Measurements from ENCODE around the gene CACNA1C. TPM values are rescaled to one million over a fixed set of nuclear protein-coding genes. Genes with fewer than 3 reads are reported as not detected.

The CACNA1C gene
- total RNA-seq, 1 donor from 2014 or later = 7.3 TPM

- Histone ChIP-seq H3K4me1 (ENCODE audit: control insufficient read depth in 3 of 3, insufficient read depth in 3 of 3, low read length in 3 of 3) (peaks cover 13 to 27% (median 17%) of the 10 kb centered on the region in 3 donors), H3K27ac (ENCODE audit: low read depth, low read length) (no peak overlapping the region), H3K4me3 (ENCODE audit: low read length in 3 of 3) (no peak overlapping the region), H3K9me3 (ENCODE audit: control insufficient read depth in 3 of 3, low read length in 3 of 3) (no peaks in the 10 kb centered on the region), H3K9ac (ENCODE audit: low read depth in 1 of 3, low read length in 3 of 3) (no peak overlapping the region), H3K36me3 (ENCODE audit: control insufficient read depth in 3 of 3, insufficient read depth in 3 of 3, low read length in 3 of 3) (no peaks in the 10 kb centered on the region), H3K27me3 (ENCODE audit: control insufficient read depth in 3 of 3, insufficient read depth in 3 of 3, low read length in 3 of 3) (peaks cover 0 to 16% (median 15%) of the 10 kb centered on the region in 3 donors)
Measured at GRCh38 chr12:2642896-2643425, 590.2 kb downstream of the CACNA1C start.

- no peaks in the 10 kb centered on the region for H3K36me3 ChIP-seq (ENCODE audit: control insufficient read depth in 3 of 3, insufficient read depth in 3 of 3, low read length in 3 of 3)
- H3K4me3 ChIP-seq (ENCODE audit: low read length in 3 of 3) = no peak overlapping the region
- H3K4me1 ChIP-seq (ENCODE audit: control insufficient read depth in 3 of 3, insufficient read depth in 3 of 3, low read length in 3 of 3) = peaks cover 13 to 27% (median 17%) of the 10 kb centered on the region in 3 donors
- H3K9me3 ChIP-seq (ENCODE audit: control insufficient read depth in 3 of 3, low read length in 3 of 3) = no peaks in the 10 kb centered on the region
- peaks cover 0 to 16% (median 15%) of the 10 kb centered on the region in 3 donors for H3K27me3 ChIP-seq (ENCODE audit: control insufficient read depth in 3 of 3, insufficient read depth in 3 of 3, low read length in 3 of 3)
- H3K9ac ChIP-seq (ENCODE audit: low read depth in 1 of 3, low read length in 3 of 3) = no peak overlapping the region
- no peak overlapping the region for H3K27ac ChIP-seq (ENCODE audit: low read depth, low read length)
Measured at GRCh38 chr12:2643576-2644135, 590.9 kb downstream of the CACNA1C start.

GRCh38 chr12:2644683-2645405 lies 592.1 kb downstream of the CACNA1C start:
- H3K27me3 ChIP-seq (ENCODE audit: control insufficient read depth in 3 of 3, insufficient read depth in 3 of 3, low read length in 3 of 3) = peaks cover 0 to 24% (median 15%) of the 10 kb centered on the region in 3 donors
- H3K4me3 ChIP-seq (ENCODE audit: low read length in 3 of 3) = no peak overlapping the region
- H3K9me3 ChIP-seq (ENCODE audit: control insufficient read depth in 3 of 3, low read length in 3 of 3) = no peaks in the 10 kb centered on the region
- H3K4me1 ChIP-seq (ENCODE audit: control insufficient read depth in 3 of 3, insufficient read depth in 3 of 3, low read length in 3 of 3) = peaks cover 10 to 23% (median 17%) of the 10 kb centered on the region in 3 donors
- H3K9ac ChIP-seq (ENCODE audit: low read depth in 1 of 3, low read length in 3 of 3) = no peak overlapping the region
- H3K36me3 ChIP-seq (ENCODE audit: control insufficient read depth in 3 of 3, insufficient read depth in 3 of 3, low read length in 3 of 3) = no peaks in the 10 kb centered on the region
- no peak overlapping the region for H3K27ac ChIP-seq (ENCODE audit: low read depth, low read length)

GRCh38 chr12:2645460-2645859 lies 592.7 kb downstream of the CACNA1C start:
- peaks cover 0 to 26% (median 18%) of the 10 kb centered on the region in 3 donors for H3K27me3 ChIP-seq (ENCODE audit: control insufficient read depth in 3 of 3, insufficient read depth in 3 of 3, low read length in 3 of 3)
- no peaks in the 10 kb centered on the region for H3K9me3 ChIP-seq (ENCODE audit: control insufficient read depth in 3 of 3, low read length in 3 of 3)
- H3K4me3 ChIP-seq (ENCODE audit: low read length in 3 of 3) = no peak overlapping the region
- no peak overlapping the region for H3K27ac ChIP-seq (ENCODE audit: low read depth, low read length)
- no peaks in the 10 kb centered on the region for H3K36me3 ChIP-seq (ENCODE audit: control insufficient read depth in 3 of 3, insufficient read depth in 3 of 3, low read length in 3 of 3)
- H3K4me1 ChIP-seq (ENCODE audit: control insufficient read depth in 3 of 3, insufficient read depth in 3 of 3, low read length in 3 of 3) = peaks cover 6 to 16% (median 12%) of the 10 kb centered on the region in 3 donors
- H3K9ac ChIP-seq (ENCODE audit: low read depth in 1 of 3, low read length in 3 of 3) = no peak overlapping the region

- Histone ChIP-seq H3K9me3 (ENCODE audit: control insufficient read depth in 3 of 3, low read length in 3 of 3) (no peaks in the 10 kb centered on the region), H3K9ac (ENCODE audit: low read depth in 1 of 3, low read length in 3 of 3) (no peak overlapping the region), H3K27ac (ENCODE audit: low read depth, low read length) (no peak overlapping the region), H3K4me1 (ENCODE audit: control insufficient read depth in 3 of 3, insufficient read depth in 3 of 3, low read length in 3 of 3) (peaks cover 0 to 9% (median 5%) of the 10 kb centered on the region in 3 donors), H3K27me3 (ENCODE audit: control insufficient read depth in 3 of 3, insufficient read depth in 3 of 3, low read length in 3 of 3) (peaks cover 0 to 27% (median 27%) of the 10 kb centered on the region in 3 donors), H3K36me3 (ENCODE audit: control insufficient read depth in 3 of 3, insufficient read depth in 3 of 3, low read length in 3 of 3) (no peaks in the 10 kb centered on the region), H3K4me3 (ENCODE audit: low read length in 3 of 3) (no peak overlapping the region)
Measured at GRCh38 chr12:2646341-2646740, 593.6 kb downstream of the CACNA1C start.

GRCh38 chr12:2647186-2647585 lies 594.4 kb downstream of the CACNA1C start:
- Histone ChIP-seq H3K27me3 (ENCODE audit: control insufficient read depth in 3 of 3, insufficient read depth in 3 of 3, low read length in 3 of 3) (peaks cover 0 to 27% (median 23%) of the 10 kb centered on the region in 3 donors), H3K36me3 (ENCODE audit: control insufficient read depth in 3 of 3, insufficient read depth in 3 of 3, low read length in 3 of 3) (no peaks in the 10 kb centered on the region), H3K4me1 (ENCODE audit: control insufficient read depth in 3 of 3, insufficient read depth in 3 of 3, low read length in 3 of 3) (peaks cover 0 to under 1% (median 0%) of the 10 kb centered on the region in 3 donors), H3K9me3 (ENCODE audit: control insufficient read depth in 3 of 3, low read length in 3 of 3) (no peaks in the 10 kb centered on the region), H3K27ac (ENCODE audit: low read depth, low read length) (no peak overlapping the region), H3K4me3 (ENCODE audit: low read length in 3 of 3) (no peak overlapping the region), H3K9ac (ENCODE audit: low read depth in 1 of 3, low read length in 3 of 3) (no peak overlapping the region)

GRCh38 chr12:2648406-2648805 lies 595.6 kb downstream of the CACNA1C start:
- H3K9me3 ChIP-seq (ENCODE audit: control insufficient read depth in 3 of 3, low read length in 3 of 3) = no peaks in the 10 kb centered on the region
- no peak overlapping the region for H3K27ac ChIP-seq (ENCODE audit: low read depth, low read length)
- H3K9ac ChIP-seq (ENCODE audit: low read depth in 1 of 3, low read length in 3 of 3) = no peak overlapping the region
- H3K4me3 ChIP-seq (ENCODE audit: low read length in 3 of 3) = no peak overlapping the region
- peaks cover 0 to 28% (median 20%) of the 10 kb centered on the region in 3 donors for H3K27me3 ChIP-seq (ENCODE audit: control insufficient read depth in 3 of 3, insufficient read depth in 3 of 3, low read length in 3 of 3)
- no peaks in the 10 kb centered on the region for H3K36me3 ChIP-seq (ENCODE audit: control insufficient read depth in 3 of 3, insufficient read depth in 3 of 3, low read length in 3 of 3)
- H3K4me1 ChIP-seq (ENCODE audit: control insufficient read depth in 3 of 3, insufficient read depth in 3 of 3, low read length in 3 of 3) = no peaks in the 10 kb centered on the region

GRCh38 chr12:2649201-2650030 lies 596.6 kb downstream of the CACNA1C start:
- H3K27me3 ChIP-seq (ENCODE audit: control insufficient read depth in 3 of 3, insufficient read depth in 3 of 3, low read length in 3 of 3) = peaks cover 0 to 23% (median 17%) of the 10 kb centered on the region in 3 donors
- H3K27ac ChIP-seq (ENCODE audit: low read depth, low read length) = no peak overlapping the region
- H3K4me3 ChIP-seq (ENCODE audit: low read length in 3 of 3) = no peak overlapping the region
- H3K9me3 ChIP-seq (ENCODE audit: control insufficient read depth in 3 of 3, low read length in 3 of 3) = no peaks in the 10 kb centered on the region
- no peak overlapping the region for H3K9ac ChIP-seq (ENCODE audit: low read depth in 1 of 3, low read length in 3 of 3)
- no peaks in the 10 kb centered on the region for H3K4me1 ChIP-seq (ENCODE audit: control insufficient read depth in 3 of 3, insufficient read depth in 3 of 3, low read length in 3 of 3)
- H3K36me3 ChIP-seq (ENCODE audit: control insufficient read depth in 3 of 3, insufficient read depth in 3 of 3, low read length in 3 of 3) = no peaks in the 10 kb centered on the region

- peaks cover 0 to 23% (median 13%) of the 10 kb centered on the region in 3 donors for H3K27me3 ChIP-seq (ENCODE audit: control insufficient read depth in 3 of 3, insufficient read depth in 3 of 3, low read length in 3 of 3)
- no peaks in the 10 kb centered on the region for H3K4me1 ChIP-seq (ENCODE audit: control insufficient read depth in 3 of 3, insufficient read depth in 3 of 3, low read length in 3 of 3)
- H3K9ac ChIP-seq (ENCODE audit: low read depth in 1 of 3, low read length in 3 of 3) = no peak overlapping the region
- H3K27ac ChIP-seq (ENCODE audit: low read depth, low read length) = no peak overlapping the region
- H3K4me3 ChIP-seq (ENCODE audit: low read length in 3 of 3) = no peak overlapping the region
- H3K9me3 ChIP-seq (ENCODE audit: control insufficient read depth in 3 of 3, low read length in 3 of 3) = no peaks in the 10 kb centered on the region
- H3K36me3 ChIP-seq (ENCODE audit: control insufficient read depth in 3 of 3, insufficient read depth in 3 of 3, low read length in 3 of 3) = peaks cover 0 to 7% (median 3%) of the 10 kb centered on the region in 3 donors
Measured at GRCh38 chr12:2650261-2651067, 597.7 kb downstream of the CACNA1C start.

All from skeletal muscle tissue (tissue), 4 donors.